H9 (cell line): Measurements from ENCODE around the gene CYBC1. TPM values are rescaled to one million over a fixed set of nuclear protein-coding genes. Genes with fewer than 3 reads are reported as not detected.

Experiments
- DNase-seq: peaks from one replicate; pipeline ENCODE4 v3.0.0-alpha.2; 2017
- H2AFZ ChIP-seq: one replicate; pipeline ENCODE4 v1.6.1; 2013; ENCODE audit warnings: mild to moderate bottlenecking, low read length, control low read depth, moderate library complexity
- H2AK5ac ChIP-seq: 2 replicates; pipeline ENCODE4 v1.6.1; 2013; ENCODE audit warnings: low read length, control low read depth, mixed read lengths; ENCODE audit not compliant: insufficient read length
- H2BK120ac ChIP-seq: one replicate; pipeline ENCODE4 v1.6.1; 2013; ENCODE audit warnings: low read depth, mild to moderate bottlenecking, low read length, control low read depth, inconsistent platforms; ENCODE audit not compliant: poor library complexity, severe bottlenecking
- H2BK12ac ChIP-seq: 2 replicates; pipeline ENCODE4 v1.6.1; 2013; ENCODE audit warnings: low read length, control low read depth, mixed read lengths, low read depth; ENCODE audit not compliant: insufficient read length
- H2BK15ac ChIP-seq: 2 replicates; pipeline ENCODE4 v1.6.1; 2013; ENCODE audit warnings: low read depth, low read length, control low read depth
- H2BK20ac ChIP-seq: one replicate; pipeline ENCODE4 v1.6.1; 2013; ENCODE audit warnings: low read depth, mild to moderate bottlenecking, low read length, control low read depth, inconsistent platforms; ENCODE audit not compliant: poor library complexity, severe bottlenecking
- H2BK5ac ChIP-seq: 2 replicates; pipeline ENCODE4 v1.6.1; 2013; ENCODE audit warnings: low read length, control low read depth, mixed read lengths; ENCODE audit not compliant: insufficient read length
- H3K14ac ChIP-seq: 2 replicates; pipeline ENCODE4 v1.6.1; 2013; ENCODE audit warnings: low read length, control low read depth; ENCODE audit not compliant: insufficient read depth
- H3K18ac ChIP-seq: 2 replicates; pipeline ENCODE4 v1.6.1; 2013; ENCODE audit warnings: low read depth, mild to moderate bottlenecking, mixed read lengths, low read length, control low read depth; ENCODE audit not compliant: insufficient read length
- H3K23ac ChIP-seq: 2 replicates; pipeline ENCODE4 v1.6.1; 2013; ENCODE audit warnings: low read length, control low read depth, mixed read lengths, low read depth; ENCODE audit not compliant: insufficient read length
- H3K23me2 ChIP-seq: 2 replicates; pipeline ENCODE4 v1.6.1; 2013; ENCODE audit warnings: low read depth, mild to moderate bottlenecking, mixed read lengths, low read length, control low read depth; ENCODE audit not compliant: insufficient read length, poor library complexity, severe bottlenecking
- H3K27ac ChIP-seq: 2 replicates; pipeline ENCODE4 v1.5.1; 2013; ENCODE audit warnings: low read length, control low read depth, mixed read lengths, low read depth; ENCODE audit not compliant: insufficient read length
- H3K27me3 ChIP-seq: 2 replicates; pipeline ENCODE4 v1.6.1; 2013; ENCODE audit warnings: low read length, control low read depth, inconsistent platforms; ENCODE audit not compliant: insufficient read depth
- H3K4ac ChIP-seq: 2 replicates; pipeline ENCODE4 v1.6.1; 2013; ENCODE audit warnings: low read depth, mild to moderate bottlenecking, control low read depth, inconsistent platforms, low read length, moderate library complexity
- H3K4me1 ChIP-seq: 2 replicates; pipeline ENCODE4 v1.6.1; 2013; ENCODE audit warnings: low read length, control low read depth, inconsistent platforms; ENCODE audit not compliant: insufficient read depth
- H3K4me2 ChIP-seq: 2 replicates; pipeline ENCODE4 v1.6.1; 2013; ENCODE audit warnings: low read length, control low read depth, mixed read lengths; ENCODE audit not compliant: insufficient read length, insufficient read depth
- H3K56ac ChIP-seq: 2 replicates; pipeline ENCODE4 v1.6.1; 2013; ENCODE audit warnings: low read depth, mild to moderate bottlenecking, mixed read lengths, low read length, control low read depth; ENCODE audit not compliant: insufficient read length
- H3K79me1 ChIP-seq: 2 replicates; pipeline ENCODE4 v1.6.1; 2013; ENCODE audit warnings: low read depth, mild to moderate bottlenecking, moderate library complexity, low read length, control low read depth, inconsistent platforms; ENCODE audit not compliant: insufficient read depth, poor library complexity, severe bottlenecking
- H3K79me2 ChIP-seq: 2 replicates; pipeline ENCODE4 v1.6.1; 2013; ENCODE audit warnings: low read length, control low read depth, inconsistent platforms; ENCODE audit not compliant: insufficient read depth
- H3K9ac ChIP-seq: 2 replicates; pipeline ENCODE4 v1.6.1; 2013; ENCODE audit warnings: low read length, control low read depth, mixed read lengths; ENCODE audit not compliant: insufficient read length; ENCODE audit errors: extremely low read depth
- H3K9me3 ChIP-seq: one replicate; pipeline ENCODE4 v1.6.1; 2013; ENCODE audit warnings: low read depth, low read length, inconsistent platforms; ENCODE audit not compliant: control insufficient read depth
- H3T11ph ChIP-seq: one replicate; pipeline ENCODE4 v1.6.1; 2013; ENCODE audit warnings: mild to moderate bottlenecking, low read length, control low read depth, inconsistent platforms
- H4K20me1 ChIP-seq: one replicate; pipeline ENCODE4 v1.6.1; 2013; ENCODE audit not compliant: control insufficient read depth, insufficient read length, insufficient read depth
- H4K5ac ChIP-seq: 2 replicates; pipeline ENCODE4 v1.6.1; 2013; ENCODE audit warnings: low read depth, mild to moderate bottlenecking, mixed read lengths, low read length, control low read depth; ENCODE audit not compliant: insufficient read length
- H4K8ac ChIP-seq: replicated peaks from 2 replicates; pipeline ENCODE4 v1.6.1; 2013; ENCODE audit warnings: low read length, control low read depth, mixed read lengths, low read depth; ENCODE audit not compliant: insufficient read length
- H4K91ac ChIP-seq: 2 replicates; pipeline ENCODE4 v1.6.1; 2013; ENCODE audit warnings: low read depth, mild to moderate bottlenecking, moderate library complexity, mixed read lengths, low read length, control low read depth; ENCODE audit not compliant: insufficient read length
- H3K27ac Mint-ChIP-seq, 3 experiments: 2 replicates in 2 of 3; 3 replicates in 1 of 3; pipeline ENCODE4 v1.8.0; 2020 to 2021; ENCODE audit warnings: mixed read lengths in 3 of 3, mild to moderate bottlenecking in 1 of 3, moderate library complexity in 1 of 3
- H3K27me3 Mint-ChIP-seq: 2 replicates; pipeline ENCODE4 v1.8.0; 2021; ENCODE audit warnings: low read depth, mild to moderate bottlenecking, moderate library complexity, mixed read lengths
- H3K36me3 Mint-ChIP-seq, 3 experiments: 2 replicates in 2 of 3; 3 replicates in 1 of 3; pipeline ENCODE4 v1.8.0; 2020 to 2021; ENCODE audit warnings: low read depth in 3 of 3, mixed read lengths in 3 of 3; ENCODE audit not compliant: insufficient read depth in 1 of 3
- H3K4me1 Mint-ChIP-seq, 2 experiments: 2 replicates each; pipeline ENCODE4 v1.8.0; 2020; ENCODE audit warnings: mixed read lengths in 2 of 2
- H3K4me3 Mint-ChIP-seq, 2 experiments: 2 replicates in 1 of 2; 3 replicates in 1 of 2; pipeline ENCODE4 v1.8.0; 2020 to 2021; ENCODE audit warnings: mild to moderate bottlenecking in 2 of 2, mixed read lengths in 2 of 2, moderate library complexity in 1 of 2
- H3K9me3 Mint-ChIP-seq, 2 experiments: 2 replicates in 1 of 2; 3 replicates in 1 of 2; pipeline ENCODE4 v1.8.0; 2020; ENCODE audit warnings: mild to moderate bottlenecking in 2 of 2, mixed read lengths in 2 of 2, moderate library complexity in 1 of 2
- CTCF ChIP-seq: fragments of 200-600 bp; sonication (generic); conservative IDR thresholded peaks from 3 replicates; pipeline ENCODE4 v1.8.0; 2021; ENCODE audit warnings: antibody characterized with exemption, mild to moderate bottlenecking
- WGBS: extraction: QIAGEN DNeasy Blood & Tissue Kit; methylation state at CpG from one replicate; pipeline ENCODE4 v1.1.7; 2013; ENCODE audit warnings: missing lambda C conversion rate, low lambda C conversion rate, mixed read lengths; ENCODE audit not compliant: insufficient read length; ENCODE audit errors: extremely low coverage; 5-methylcytosine and 5-hydroxymethylcytosine counted together
- total RNA-seq: library from RNA; stranded (reverse); gene quantifications from 2 replicates; pipeline ENCODE4 v1.2.1, GENCODE V29; 2021

Gene CYBC1
- total RNA-seq, 1 experiment from 2014 or later = 81.7 TPM

- Mint-ChIP-seq H3K4me1 (peaks cover 9 to 23% of the 10 kb centered on the region in 2 experiments), H3K36me3 (peaks cover 0 to 11% (median 9%) of the 10 kb centered on the region in 3 experiments; a peak in 4 of 7 replicates), H3K9me3 (no peaks in the 10 kb centered on the region), H3K27me3 (no peaks in the 10 kb centered on the region; the same call in 1 of the 2 replicates), H3K4me3 (no peak overlapping the region), H3K27ac (no peak overlapping the region)
- Histone ChIP-seq H3K27ac (no peak overlapping the region), H3K9ac (no peak overlapping the region), H3K18ac (no peak overlapping the region), H3T11ph (no peak overlapping the region), H4K20me1 (no peaks in the 10 kb centered on the region), H4K5ac (no peak overlapping the region), H3K9me3 (no peaks in the 10 kb centered on the region), H3K23me2 (no peaks in the 10 kb centered on the region), H3K79me1 (no peaks in the 10 kb centered on the region), H3K4ac (no peak overlapping the region), H3K27me3 (no peaks in the 10 kb centered on the region), H4K91ac (no peak overlapping the region), H2BK15ac (no peak overlapping the region), H2BK5ac (no peak overlapping the region), H2AFZ (no peak overlapping the region), H2BK120ac (no peak overlapping the region), H3K56ac (no peak overlapping the region), H4K8ac (no peak overlapping the region), H3K14ac (no peak overlapping the region), H3K4me2 (no peak overlapping the region), H2AK5ac (no peak overlapping the region), H3K23ac (no peak overlapping the region), H2BK12ac (no peak overlapping the region), H3K4me1 (no peaks in the 10 kb centered on the region; the same call in 1 of the 2 replicates), H2BK20ac (no peak overlapping the region), H3K79me2 (no peaks in the 10 kb centered on the region)
- no CpG with 5 or more reads among the region's 18 CpGs for WGBS
- no peak for DNase-seq
- TF ChIP-seq CTCF = no peak
Measured at GRCh38 chr17:82437325-82437668, 13.3 kb downstream of the CYBC1 start.
